Panc1 (cell line): Measurements from ENCODE around the gene CDH8.

Source experiments
- POLR2AphosphoS5 ChIP-seq: IDR thresholded peaks from 2 replicates; pipeline ENCODE4 v1.6.1; 2012; ENCODE audit warnings: mild to moderate bottlenecking, low read depth, low read length, moderate library complexity
- SIN3A ChIP-seq: IDR thresholded peaks from 2 replicates; pipeline ENCODE4 v1.6.1; 2012; ENCODE audit warnings: low read depth, mild to moderate bottlenecking, low read length, moderate library complexity, borderline replicate concordance; ENCODE audit not compliant: insufficient read depth
- TCF7L2 ChIP-seq: IDR thresholded peaks from 2 replicates; pipeline ENCODE4 v1.6.1; 2011; ENCODE audit warnings: mild to moderate bottlenecking, low read depth, low read length, inconsistent platforms
- TF ChIP-seq, protein P1 (sequence below): fragments of 450-650 bp; IDR thresholded peaks from 2 replicates; pipeline ENCODE4 v1.5.1; 2017; ENCODE audit warnings: mild to moderate bottlenecking
- TF ChIP-seq, protein P2 (sequence below), 2 experiments: IDR thresholded peaks; 2 replicates each; pipeline ENCODE4 v1.6.1; 2011 to 2012; ENCODE audit warnings: low read depth in 2 of 2, control low read depth in 1 of 2, low read length in 1 of 2, mild to moderate bottlenecking in 1 of 2, moderate library complexity in 1 of 2; ENCODE audit not compliant: insufficient read depth in 1 of 2

DNA sequence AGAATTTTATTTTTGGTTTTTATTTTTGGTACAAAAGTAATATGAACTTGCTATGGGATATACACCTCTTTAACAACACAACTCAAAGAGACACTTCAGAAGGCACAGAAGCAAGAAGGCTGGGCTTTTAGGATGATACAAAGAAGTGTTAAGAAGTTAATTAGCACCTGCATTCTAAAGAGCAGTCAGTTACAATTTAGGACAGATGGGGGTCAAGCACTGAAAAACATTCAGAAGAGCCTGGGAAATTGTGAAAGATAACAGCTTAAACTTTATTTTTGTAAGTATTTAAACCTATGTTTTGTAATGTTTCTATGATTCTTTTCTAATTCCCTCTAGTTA, 163.5 kb downstream of the CDH8 start:
- TF ChIP-seq POLR2AphosphoS5 (no peak), SIN3A (no peak), TCF7L2 (no peak)
- TF ChIP-seq, protein P1, sequence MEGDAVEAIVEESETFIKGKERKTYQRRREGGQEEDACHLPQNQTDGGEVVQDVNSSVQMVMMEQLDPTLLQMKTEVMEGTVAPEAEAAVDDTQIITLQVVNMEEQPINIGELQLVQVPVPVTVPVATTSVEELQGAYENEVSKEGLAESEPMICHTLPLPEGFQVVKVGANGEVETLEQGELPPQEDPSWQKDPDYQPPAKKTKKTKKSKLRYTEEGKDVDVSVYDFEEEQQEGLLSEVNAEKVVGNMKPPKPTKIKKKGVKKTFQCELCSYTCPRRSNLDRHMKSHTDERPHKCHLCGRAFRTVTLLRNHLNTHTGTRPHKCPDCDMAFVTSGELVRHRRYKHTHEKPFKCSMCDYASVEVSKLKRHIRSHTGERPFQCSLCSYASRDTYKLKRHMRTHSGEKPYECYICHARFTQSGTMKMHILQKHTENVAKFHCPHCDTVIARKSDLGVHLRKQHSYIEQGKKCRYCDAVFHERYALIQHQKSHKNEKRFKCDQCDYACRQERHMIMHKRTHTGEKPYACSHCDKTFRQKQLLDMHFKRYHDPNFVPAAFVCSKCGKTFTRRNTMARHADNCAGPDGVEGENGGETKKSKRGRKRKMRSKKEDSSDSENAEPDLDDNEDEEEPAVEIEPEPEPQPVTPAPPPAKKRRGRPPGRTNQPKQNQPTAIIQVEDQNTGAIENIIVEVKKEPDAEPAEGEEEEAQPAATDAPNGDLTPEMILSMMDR = no peak
- TF ChIP-seq, protein P2, sequence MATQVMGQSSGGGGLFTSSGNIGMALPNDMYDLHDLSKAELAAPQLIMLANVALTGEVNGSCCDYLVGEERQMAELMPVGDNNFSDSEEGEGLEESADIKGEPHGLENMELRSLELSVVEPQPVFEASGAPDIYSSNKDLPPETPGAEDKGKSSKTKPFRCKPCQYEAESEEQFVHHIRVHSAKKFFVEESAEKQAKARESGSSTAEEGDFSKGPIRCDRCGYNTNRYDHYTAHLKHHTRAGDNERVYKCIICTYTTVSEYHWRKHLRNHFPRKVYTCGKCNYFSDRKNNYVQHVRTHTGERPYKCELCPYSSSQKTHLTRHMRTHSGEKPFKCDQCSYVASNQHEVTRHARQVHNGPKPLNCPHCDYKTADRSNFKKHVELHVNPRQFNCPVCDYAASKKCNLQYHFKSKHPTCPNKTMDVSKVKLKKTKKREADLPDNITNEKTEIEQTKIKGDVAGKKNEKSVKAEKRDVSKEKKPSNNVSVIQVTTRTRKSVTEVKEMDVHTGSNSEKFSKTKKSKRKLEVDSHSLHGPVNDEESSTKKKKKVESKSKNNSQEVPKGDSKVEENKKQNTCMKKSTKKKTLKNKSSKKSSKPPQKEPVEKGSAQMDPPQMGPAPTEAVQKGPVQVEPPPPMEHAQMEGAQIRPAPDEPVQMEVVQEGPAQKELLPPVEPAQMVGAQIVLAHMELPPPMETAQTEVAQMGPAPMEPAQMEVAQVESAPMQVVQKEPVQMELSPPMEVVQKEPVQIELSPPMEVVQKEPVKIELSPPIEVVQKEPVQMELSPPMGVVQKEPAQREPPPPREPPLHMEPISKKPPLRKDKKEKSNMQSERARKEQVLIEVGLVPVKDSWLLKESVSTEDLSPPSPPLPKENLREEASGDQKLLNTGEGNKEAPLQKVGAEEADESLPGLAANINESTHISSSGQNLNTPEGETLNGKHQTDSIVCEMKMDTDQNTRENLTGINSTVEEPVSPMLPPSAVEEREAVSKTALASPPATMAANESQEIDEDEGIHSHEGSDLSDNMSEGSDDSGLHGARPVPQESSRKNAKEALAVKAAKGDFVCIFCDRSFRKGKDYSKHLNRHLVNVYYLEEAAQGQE (IDR thresholded peaks at IDR 0.05; ENCODE audit: insufficient read depth in 1 of 2, low read depth in 2 of 2, low read length in 1 of 2) = no peak
